PC-9 (cell line): ENCODE results near the gene KISS1R. TPM values are rescaled to one million over a fixed set of nuclear protein-coding genes. Genes with fewer than 3 reads are reported as not detected.

Experiments
- BruUV-seq: library from RNA; stranded (reverse); fragments of 400-500 nt; replicated peaks from 2 replicates; lab custom pipeline; 2021; lab: Mats Ljungman, UMichigan
- CTCF ChIA-PET: fragments of 300-600 bp; sonication (Branson Sonifier 250); formaldehyde crosslinking; loops from one replicate; lab custom pipeline; 2022; ENCODE audit warnings: antibody characterized with exemption; lab: Charles Lee
- POLR2A ChIA-PET: fragments of 300-600 bp; sonication (Branson Sonifier 250); formaldehyde crosslinking; loops from one replicate; lab custom pipeline; 2022; ENCODE audit warnings: antibody characterized with exemption; ENCODE audit not compliant: unreplicated experiment; lab: Charles Lee
- DNase-seq, 2 experiments: peaks; one replicate each; pipeline versions ENCODE4 v3.0.0 to v3.0.0-alpha.2; 2015 to 2022; ENCODE audit warnings: mixed read lengths in 1 of 2
- H2AFZ ChIP-seq: fragments of 200-600 bp; sonication (generic); 2 replicates; pipeline ENCODE4 v1.8.1; 2017; ENCODE audit warnings: antibody characterized with exemption
- H3F3A ChIP-seq: fragments of 200-600 bp; sonication (generic); 2 replicates; pipeline ENCODE4 v1.8.1; 2017; ENCODE audit warnings: antibody characterized with exemption, mild to moderate bottlenecking, low read depth; ENCODE audit not compliant: insufficient read depth
- H3K27ac ChIP-seq: fragments of 200-600 bp; sonication (generic); 2 replicates; pipeline ENCODE4 v1.6.1; 2016; ENCODE audit warnings: mixed run types
- H3K27me3 ChIP-seq: fragments of 200-600 bp; sonication (generic); 2 replicates; pipeline ENCODE4 v1.6.1; 2016; ENCODE audit warnings: low read depth, mixed run types; ENCODE audit not compliant: insufficient read depth
- H3K36me3 ChIP-seq: fragments of 200-600 bp; sonication (generic); 2 replicates; pipeline ENCODE4 v1.6.1; 2016; ENCODE audit warnings: low read depth, mixed run types
- H3K4me1 ChIP-seq: fragments of 200-600 bp; sonication (generic); replicated peaks from 2 replicates; pipeline ENCODE4 v1.6.1; 2016; ENCODE audit warnings: mixed run types; ENCODE audit not compliant: insufficient read depth
- H3K4me2 ChIP-seq: fragments of 200-600 bp; sonication (generic); 2 replicates; pipeline ENCODE4 v1.6.1; 2017; ENCODE audit warnings: mixed run types
- H3K4me3 ChIP-seq: fragments of 200-600 bp; sonication (generic); 2 replicates; pipeline ENCODE4 v1.6.1; 2016; ENCODE audit warnings: mixed run types
- H3K79me2 ChIP-seq: fragments of 200-600 bp; sonication (generic); 2 replicates; pipeline ENCODE4 v1.6.1; 2017; ENCODE audit warnings: low read depth, mixed run types
- H3K9me2 ChIP-seq: fragments of 200-600 bp; sonication (generic); 2 replicates; pipeline ENCODE4 v1.8.1; 2017; ENCODE audit warnings: mild to moderate bottlenecking; ENCODE audit not compliant: insufficient read depth
- H3K9me3 ChIP-seq: fragments of 200-600 bp; sonication (generic); 2 replicates; pipeline ENCODE4 v1.8.1; 2016; ENCODE audit warnings: low read depth; ENCODE audit not compliant: insufficient read depth
- H4K20me1 ChIP-seq: fragments of 200-600 bp; sonication (generic); 2 replicates; pipeline ENCODE4 v1.8.1; 2017; ENCODE audit not compliant: insufficient read depth
- EZH2 ChIP-seq: fragments of 200-600 bp; sonication (generic); IDR thresholded peaks from 2 replicates; pipeline ENCODE4 v1.8.0; 2017; ENCODE audit warnings: antibody characterized with exemption, low read depth
- intact Hi-C: fragments of 100-400 bp; cut with micrococcal nuclease; formaldehyde crosslinking; loops from one replicate; pipeline ENCODE4 v1.10.0; 2022; ENCODE audit not compliant: unreplicated experiment
- total RNA-seq: library from RNA; stranded (reverse); gene quantifications from 2 replicates; pipeline ENCODE4 v1.2.3, GENCODE V29; 2021
- TF ChIP-seq, protein P1 (sequence below): fragments of 200-600 bp; sonication (generic); conservative IDR thresholded peaks from 2 replicates; pipeline ENCODE4 v1.6.1; 2017; ENCODE audit warnings: mixed run types, antibody characterized with exemption, mild to moderate bottlenecking, moderate library complexity

The KISS1R gene
- total RNA-seq, 1 experiment from 2014 or later = not detected

DNA sequence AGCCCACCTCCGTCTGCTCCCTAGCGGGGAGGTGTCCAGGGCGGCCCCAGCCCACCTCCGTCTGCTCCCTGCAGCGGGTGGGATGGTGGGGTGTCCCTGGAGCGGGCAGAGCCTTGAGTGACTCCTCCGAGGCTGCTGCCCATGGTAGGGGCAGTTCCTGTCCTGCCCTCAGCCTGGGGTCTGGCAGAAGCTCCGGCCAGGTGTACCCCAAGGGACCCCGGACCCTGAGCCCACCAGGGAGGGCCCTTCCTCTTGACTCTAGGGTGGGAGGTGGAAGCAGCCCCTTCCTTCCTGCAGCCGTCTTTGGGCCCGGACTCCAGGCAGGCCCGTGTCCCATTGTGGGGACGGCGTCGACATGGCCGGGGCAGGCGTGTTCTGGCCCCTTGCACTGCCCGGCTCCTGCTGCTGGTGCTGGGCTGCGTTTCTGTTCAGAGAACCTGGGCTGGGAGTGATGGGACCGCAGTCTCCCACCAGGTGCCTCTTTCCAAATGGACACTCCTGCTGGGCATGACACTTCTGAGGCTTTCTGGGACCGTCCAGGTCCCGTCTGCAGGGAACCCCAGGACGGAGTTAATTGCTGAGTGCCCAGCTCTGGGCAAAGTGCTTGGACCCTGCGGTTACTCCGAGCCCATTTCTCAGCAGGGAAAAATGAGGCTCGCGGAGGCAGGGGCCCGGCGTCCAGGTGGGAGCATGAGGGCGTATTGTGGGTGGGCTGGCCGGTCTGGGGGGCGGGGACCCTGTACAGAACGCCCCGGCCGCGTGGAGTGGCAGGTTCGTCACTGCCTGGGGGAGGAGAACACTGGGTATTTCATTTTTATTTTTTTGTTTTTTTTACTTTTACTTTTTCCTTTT, 28.5 kb downstream of the KISS1R start:
- Histone ChIP-seq H3K4me2 (0 out of 2 replicates have a peak overlapping the region, but pooled peaks have one; percentile 56), H3K9me3 (no peaks in the 10 kb centered on the region), H3K9me2 (no peaks in the 10 kb centered on the region), H3K27ac (no peak overlapping the region), H3K4me1 (peaks cover 18% of the 10 kb centered on the region), H3K79me2 (no peaks in the 10 kb centered on the region), H2AFZ (no peak overlapping the region), H3K27me3 (no peaks in the 10 kb centered on the region), H3K4me3 (no peak overlapping the region), H3K36me3 (no peaks in the 10 kb centered on the region), H3F3A (peaks cover 21% of the 10 kb centered on the region; the same call in 1 of the 2 replicates), H4K20me1 (peaks cover 24% of the 10 kb centered on the region)
- ChIA-PET CTCF (no interaction called here), POLR2A (no interaction called here)
- DNase-seq = no peak
- BruUV-seq = no TSS peak
- no peak for TF ChIP-seq EZH2
- TF ChIP-seq, protein P1, sequence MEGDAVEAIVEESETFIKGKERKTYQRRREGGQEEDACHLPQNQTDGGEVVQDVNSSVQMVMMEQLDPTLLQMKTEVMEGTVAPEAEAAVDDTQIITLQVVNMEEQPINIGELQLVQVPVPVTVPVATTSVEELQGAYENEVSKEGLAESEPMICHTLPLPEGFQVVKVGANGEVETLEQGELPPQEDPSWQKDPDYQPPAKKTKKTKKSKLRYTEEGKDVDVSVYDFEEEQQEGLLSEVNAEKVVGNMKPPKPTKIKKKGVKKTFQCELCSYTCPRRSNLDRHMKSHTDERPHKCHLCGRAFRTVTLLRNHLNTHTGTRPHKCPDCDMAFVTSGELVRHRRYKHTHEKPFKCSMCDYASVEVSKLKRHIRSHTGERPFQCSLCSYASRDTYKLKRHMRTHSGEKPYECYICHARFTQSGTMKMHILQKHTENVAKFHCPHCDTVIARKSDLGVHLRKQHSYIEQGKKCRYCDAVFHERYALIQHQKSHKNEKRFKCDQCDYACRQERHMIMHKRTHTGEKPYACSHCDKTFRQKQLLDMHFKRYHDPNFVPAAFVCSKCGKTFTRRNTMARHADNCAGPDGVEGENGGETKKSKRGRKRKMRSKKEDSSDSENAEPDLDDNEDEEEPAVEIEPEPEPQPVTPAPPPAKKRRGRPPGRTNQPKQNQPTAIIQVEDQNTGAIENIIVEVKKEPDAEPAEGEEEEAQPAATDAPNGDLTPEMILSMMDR = no peak
- intact Hi-C loops = no loop called here

DNA sequence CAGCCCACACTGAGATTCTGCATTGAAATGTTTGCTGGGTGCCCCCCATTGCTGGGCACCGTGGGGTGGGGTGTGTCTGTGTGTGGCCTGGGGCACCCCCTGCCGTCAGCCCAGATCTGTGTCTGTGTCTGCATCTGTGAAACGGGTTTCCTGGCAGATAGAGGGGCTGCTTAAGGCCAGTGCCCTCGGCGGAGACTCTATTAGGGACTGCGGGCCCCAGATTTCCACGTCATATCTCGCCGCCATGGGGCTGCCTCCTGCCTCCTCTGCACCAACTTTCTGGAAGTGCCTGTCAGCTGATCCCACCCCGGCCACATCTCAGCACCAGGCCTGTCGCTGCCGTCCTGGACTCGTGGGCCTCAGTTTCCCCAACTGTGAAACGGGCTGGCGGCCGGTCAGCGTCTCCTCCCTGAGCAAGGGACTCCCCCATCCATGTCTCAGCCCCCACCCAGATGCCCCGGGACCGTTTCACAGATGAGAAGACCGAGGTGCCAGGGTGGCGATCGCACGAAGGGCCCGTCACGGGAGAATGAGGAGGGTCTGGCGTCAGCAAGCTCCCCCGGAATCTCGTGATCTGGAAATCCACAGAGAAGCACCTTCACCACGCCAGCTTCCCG, 30.1 kb downstream of the KISS1R start:
- H3K27me3 ChIP-seq = no peaks in the 10 kb centered on the region
- no peaks in the 10 kb centered on the region for H3K9me2 ChIP-seq
- CTCF ChIA-PET = no interaction called here
- no peaks in the 10 kb centered on the region for H3K36me3 ChIP-seq
- H3K4me2 ChIP-seq = no peak overlapping the region
- no peak overlapping the region for H3K4me3 ChIP-seq
- no peak for DNase-seq
- POLR2A ChIA-PET = no interaction called here
- intact Hi-C loops = no loop called here
- H2AFZ ChIP-seq = no peak overlapping the region
- TF ChIP-seq, protein P1 = no peak
- no peak for TF ChIP-seq EZH2
- peaks cover 12% of the 10 kb centered on the region for H3K4me1 ChIP-seq
- peaks cover 13% of the 10 kb centered on the region for H4K20me1 ChIP-seq
- no peak overlapping the region for H3K27ac ChIP-seq
- H3K79me2 ChIP-seq = no peaks in the 10 kb centered on the region
- H3K9me3 ChIP-seq = no peaks in the 10 kb centered on the region
- no TSS peak for BruUV-seq
- peaks cover 20% of the 10 kb centered on the region; the same call in 1 of the 2 replicates for H3F3A ChIP-seq

- Histone ChIP-seq H3K4me2 (no peak overlapping the region), H4K20me1 (peaks cover 8% of the 10 kb centered on the region), H3K27me3 (no peaks in the 10 kb centered on the region), H2AFZ (no peak overlapping the region), H3K9me3 (no peaks in the 10 kb centered on the region), H3K36me3 (no peaks in the 10 kb centered on the region), H3K9me2 (no peaks in the 10 kb centered on the region), H3K27ac (no peak overlapping the region), H3K4me1 (peaks cover 18% of the 10 kb centered on the region), H3K4me3 (no peak overlapping the region), H3F3A (peaks cover 18% of the 10 kb centered on the region; the same call in 1 of the 2 replicates), H3K79me2 (no peaks in the 10 kb centered on the region)
- intact Hi-C loops = no loop called here
- ChIA-PET POLR2A (no interaction called here), CTCF (no interaction called here)
- no TSS peak for BruUV-seq
- TF ChIP-seq, protein P1 = no peak
- no peak for DNase-seq
Observed at GRCh38 chr19:947707-948539, 30.8 kb downstream of the KISS1R start.
